PC-9 (cell line): ENCODE results near the gene UGT2B28. TPM values are rescaled to one million over a fixed set of nuclear protein-coding genes. Genes with fewer than 3 reads are reported as not detected.
"Not testable (repeated sequence)": the region's sequence is repeated elsewhere in the genome, so short reads cannot be mapped to it uniquely, and the experiment has no call there.

Source experiments
- BruUV-seq: library from RNA; stranded (reverse); fragments of 400-500 nt; replicated peaks from 2 replicates; lab custom pipeline; 2021; lab: Mats Ljungman, UMichigan
- CTCF ChIA-PET: fragments of 300-600 bp; sonication (Branson Sonifier 250); formaldehyde crosslinking; loops from one replicate; lab custom pipeline; 2022; ENCODE audit warnings: antibody characterized with exemption; lab: Charles Lee
- POLR2A ChIA-PET: fragments of 300-600 bp; sonication (Branson Sonifier 250); formaldehyde crosslinking; loops from one replicate; lab custom pipeline; 2022; ENCODE audit warnings: antibody characterized with exemption; ENCODE audit not compliant: unreplicated experiment; lab: Charles Lee
- DNase-seq, 2 experiments: peaks; one replicate each; pipeline versions ENCODE4 v3.0.0 to v3.0.0-alpha.2; 2015 to 2022; ENCODE audit warnings: mixed read lengths in 1 of 2
- H2AFZ ChIP-seq: fragments of 200-600 bp; sonication (generic); 2 replicates; pipeline ENCODE4 v1.8.1; 2017; ENCODE audit warnings: antibody characterized with exemption
- H3F3A ChIP-seq: fragments of 200-600 bp; sonication (generic); 2 replicates; pipeline ENCODE4 v1.8.1; 2017; ENCODE audit warnings: antibody characterized with exemption, mild to moderate bottlenecking, low read depth; ENCODE audit not compliant: insufficient read depth
- H3K27ac ChIP-seq: fragments of 200-600 bp; sonication (generic); 2 replicates; pipeline ENCODE4 v1.6.1; 2016; ENCODE audit warnings: mixed run types
- H3K27me3 ChIP-seq: fragments of 200-600 bp; sonication (generic); 2 replicates; pipeline ENCODE4 v1.6.1; 2016; ENCODE audit warnings: low read depth, mixed run types; ENCODE audit not compliant: insufficient read depth
- H3K36me3 ChIP-seq: fragments of 200-600 bp; sonication (generic); 2 replicates; pipeline ENCODE4 v1.6.1; 2016; ENCODE audit warnings: low read depth, mixed run types
- H3K4me1 ChIP-seq: fragments of 200-600 bp; sonication (generic); replicated peaks from 2 replicates; pipeline ENCODE4 v1.6.1; 2016; ENCODE audit warnings: mixed run types; ENCODE audit not compliant: insufficient read depth
- H3K4me2 ChIP-seq: fragments of 200-600 bp; sonication (generic); 2 replicates; pipeline ENCODE4 v1.6.1; 2017; ENCODE audit warnings: mixed run types
- H3K4me3 ChIP-seq: fragments of 200-600 bp; sonication (generic); 2 replicates; pipeline ENCODE4 v1.6.1; 2016; ENCODE audit warnings: mixed run types
- H3K79me2 ChIP-seq: fragments of 200-600 bp; sonication (generic); 2 replicates; pipeline ENCODE4 v1.6.1; 2017; ENCODE audit warnings: low read depth, mixed run types
- H3K9me2 ChIP-seq: fragments of 200-600 bp; sonication (generic); 2 replicates; pipeline ENCODE4 v1.8.1; 2017; ENCODE audit warnings: mild to moderate bottlenecking; ENCODE audit not compliant: insufficient read depth
- H3K9me3 ChIP-seq: fragments of 200-600 bp; sonication (generic); 2 replicates; pipeline ENCODE4 v1.8.1; 2016; ENCODE audit warnings: low read depth; ENCODE audit not compliant: insufficient read depth
- H4K20me1 ChIP-seq: fragments of 200-600 bp; sonication (generic); 2 replicates; pipeline ENCODE4 v1.8.1; 2017; ENCODE audit not compliant: insufficient read depth
- EZH2 ChIP-seq: fragments of 200-600 bp; sonication (generic); IDR thresholded peaks from 2 replicates; pipeline ENCODE4 v1.8.0; 2017; ENCODE audit warnings: antibody characterized with exemption, low read depth
- intact Hi-C: fragments of 100-400 bp; cut with micrococcal nuclease; formaldehyde crosslinking; loops from one replicate; pipeline ENCODE4 v1.10.0; 2022; ENCODE audit not compliant: unreplicated experiment
- total RNA-seq: library from RNA; stranded (reverse); gene quantifications from 2 replicates; pipeline ENCODE4 v1.2.3, GENCODE V29; 2021
- TF ChIP-seq, protein P1 (sequence below): fragments of 200-600 bp; sonication (generic); conservative IDR thresholded peaks from 2 replicates; pipeline ENCODE4 v1.6.1; 2017; ENCODE audit warnings: mixed run types, antibody characterized with exemption, mild to moderate bottlenecking, moderate library complexity

The UGT2B28 gene
- total RNA-seq, 1 experiment from 2014 or later: not detected

DNA sequence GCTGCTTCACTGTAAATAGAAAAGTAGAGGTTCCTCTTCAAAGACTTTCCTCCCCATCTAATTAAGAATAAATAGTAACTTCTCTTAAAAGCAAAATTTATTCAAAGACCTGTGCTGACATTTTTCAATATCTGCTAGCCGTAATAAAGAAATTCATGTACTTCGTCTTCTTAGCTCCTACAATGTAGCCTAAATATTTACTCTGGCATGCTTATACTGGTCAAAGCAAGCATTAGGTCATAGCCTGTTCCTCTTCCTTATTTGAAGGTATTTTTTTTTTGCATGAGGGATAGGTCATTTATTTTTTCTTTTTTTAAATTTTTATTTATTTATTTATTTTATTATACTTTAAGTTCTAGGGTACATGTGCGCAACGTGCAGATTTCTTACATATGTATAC lies 30.0 kb downstream of the UGT2B28 start:
- H3K4me3 ChIP-seq, H4K20me1 ChIP-seq, intact Hi-C loops, H3F3A ChIP-seq, H3K27me3 ChIP-seq, H3K4me2 ChIP-seq, POLR2A ChIA-PET, H3K79me2 ChIP-seq, H3K27ac ChIP-seq, BruUV-seq, H3K36me3 ChIP-seq, H3K9me2 ChIP-seq, H3K9me3 ChIP-seq, DNase-seq, CTCF ChIA-PET, H2AFZ ChIP-seq, H3K4me1 ChIP-seq: not testable (repeated sequence)

DNA sequence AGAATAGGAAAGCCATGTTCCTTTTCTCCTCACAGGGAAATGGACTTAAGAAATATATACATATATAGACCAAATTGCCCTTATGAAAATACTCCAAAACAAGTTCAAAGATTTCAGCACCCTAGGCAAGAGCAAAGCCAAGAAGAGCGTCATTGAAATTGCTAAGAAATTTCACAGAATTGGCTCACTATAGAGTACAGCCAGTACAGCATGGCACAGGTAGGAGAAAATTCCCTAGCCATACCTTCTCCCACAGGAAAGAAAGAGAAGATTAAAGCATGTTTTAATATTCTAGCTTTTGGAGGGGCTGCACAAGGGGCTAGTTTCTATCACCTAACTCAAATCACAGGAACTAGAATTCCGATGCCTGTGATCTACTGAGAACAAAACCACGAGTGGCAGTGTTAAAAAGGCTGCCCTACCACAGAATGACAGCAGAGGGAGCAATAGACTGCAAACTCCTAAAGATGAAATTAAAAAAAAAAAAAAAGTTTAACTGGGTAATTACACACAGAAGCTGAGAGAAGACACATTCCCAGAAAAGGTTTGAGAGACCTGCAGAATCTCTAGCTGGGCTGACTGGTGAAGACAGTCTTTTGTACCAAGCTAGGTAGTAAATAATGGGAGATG lies 37.5 kb downstream of the UGT2B28 start:
- H2AFZ ChIP-seq, H3K4me2 ChIP-seq, H3K36me3 ChIP-seq, H3K79me2 ChIP-seq, H3K9me2 ChIP-seq, POLR2A ChIA-PET, BruUV-seq, H4K20me1 ChIP-seq, H3K9me3 ChIP-seq, H3F3A ChIP-seq, H3K4me1 ChIP-seq, H3K4me3 ChIP-seq, H3K27me3 ChIP-seq, H3K27ac ChIP-seq: not testable (repeated sequence)
- CTCF ChIA-PET: interaction anchor here (0.6 to 0.7 kb wide), 2 partner anchors 82 to 1774 kb away, joined by 3 to 6 read pairs; no protein-coding TSS in a partner anchor
- intact Hi-C loops: loop anchor here (2.0 to 5.0 kb wide), 3 partner anchors 299 to 865 kb away; no protein-coding TSS in a partner anchor
- TF ChIP-seq, protein P1, sequence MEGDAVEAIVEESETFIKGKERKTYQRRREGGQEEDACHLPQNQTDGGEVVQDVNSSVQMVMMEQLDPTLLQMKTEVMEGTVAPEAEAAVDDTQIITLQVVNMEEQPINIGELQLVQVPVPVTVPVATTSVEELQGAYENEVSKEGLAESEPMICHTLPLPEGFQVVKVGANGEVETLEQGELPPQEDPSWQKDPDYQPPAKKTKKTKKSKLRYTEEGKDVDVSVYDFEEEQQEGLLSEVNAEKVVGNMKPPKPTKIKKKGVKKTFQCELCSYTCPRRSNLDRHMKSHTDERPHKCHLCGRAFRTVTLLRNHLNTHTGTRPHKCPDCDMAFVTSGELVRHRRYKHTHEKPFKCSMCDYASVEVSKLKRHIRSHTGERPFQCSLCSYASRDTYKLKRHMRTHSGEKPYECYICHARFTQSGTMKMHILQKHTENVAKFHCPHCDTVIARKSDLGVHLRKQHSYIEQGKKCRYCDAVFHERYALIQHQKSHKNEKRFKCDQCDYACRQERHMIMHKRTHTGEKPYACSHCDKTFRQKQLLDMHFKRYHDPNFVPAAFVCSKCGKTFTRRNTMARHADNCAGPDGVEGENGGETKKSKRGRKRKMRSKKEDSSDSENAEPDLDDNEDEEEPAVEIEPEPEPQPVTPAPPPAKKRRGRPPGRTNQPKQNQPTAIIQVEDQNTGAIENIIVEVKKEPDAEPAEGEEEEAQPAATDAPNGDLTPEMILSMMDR: peak; percentile 70
- peak in 1 of 2 experiments; percentile 23 for DNase-seq

DNA sequence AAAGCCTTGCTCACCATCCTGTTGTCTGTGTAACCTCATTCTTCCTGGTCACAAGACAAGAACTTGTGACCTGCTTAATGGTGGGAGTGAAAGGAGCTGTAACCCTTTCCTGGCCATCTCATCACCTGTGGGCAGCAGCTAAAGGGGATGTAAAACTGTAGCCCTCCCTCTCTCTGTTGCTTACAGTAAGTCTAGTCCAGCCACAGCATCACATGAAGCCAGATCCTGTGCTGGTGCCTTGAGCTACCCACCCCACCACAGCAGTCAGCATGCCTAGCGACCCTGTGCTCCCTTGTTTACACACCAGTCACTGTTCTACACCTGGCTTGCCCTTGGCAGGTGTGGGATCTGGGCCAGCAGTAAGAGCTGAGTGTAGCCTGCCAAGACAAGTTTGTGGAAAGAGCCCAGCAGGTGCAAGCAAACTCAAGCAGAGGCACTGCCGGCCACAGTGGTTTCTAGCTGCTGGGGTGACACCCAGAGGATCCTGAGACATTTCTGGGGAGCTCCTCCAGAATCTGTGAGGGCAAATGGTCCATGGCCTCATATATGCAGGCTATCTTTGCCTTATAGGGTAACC lies 41.0 kb downstream of the UGT2B28 start:
- POLR2A ChIA-PET: no interaction called here
- Histone ChIP-seq H3K4me2 (no peak overlapping the region), H3K9me3 (no peaks in the 10 kb centered on the region), H3K79me2 (no peaks in the 10 kb centered on the region), H3K27me3 (no peaks in the 10 kb centered on the region), H3F3A (no peaks in the 10 kb centered on the region), H2AFZ (no peak overlapping the region), H3K36me3 (no peaks in the 10 kb centered on the region), H3K4me1 (no peaks in the 10 kb centered on the region), H3K9me2 (no peaks in the 10 kb centered on the region), H3K4me3 (no peak overlapping the region), H4K20me1 (no peaks in the 10 kb centered on the region), H3K27ac (no peak overlapping the region)
- DNase-seq: no peak
- intact Hi-C loops: no loop called here
- CTCF ChIA-PET: no interaction called here
- no TSS peak for BruUV-seq
- TF ChIP-seq, protein P1: no peak
- TF ChIP-seq EZH2: no peak
